Measurements from ENCODE around the gene SMPDL3B.
A peak's percentile ranks its signal among the peaks of the same experiment; 100 is the strongest.

SMPDL3B gene, protein sequence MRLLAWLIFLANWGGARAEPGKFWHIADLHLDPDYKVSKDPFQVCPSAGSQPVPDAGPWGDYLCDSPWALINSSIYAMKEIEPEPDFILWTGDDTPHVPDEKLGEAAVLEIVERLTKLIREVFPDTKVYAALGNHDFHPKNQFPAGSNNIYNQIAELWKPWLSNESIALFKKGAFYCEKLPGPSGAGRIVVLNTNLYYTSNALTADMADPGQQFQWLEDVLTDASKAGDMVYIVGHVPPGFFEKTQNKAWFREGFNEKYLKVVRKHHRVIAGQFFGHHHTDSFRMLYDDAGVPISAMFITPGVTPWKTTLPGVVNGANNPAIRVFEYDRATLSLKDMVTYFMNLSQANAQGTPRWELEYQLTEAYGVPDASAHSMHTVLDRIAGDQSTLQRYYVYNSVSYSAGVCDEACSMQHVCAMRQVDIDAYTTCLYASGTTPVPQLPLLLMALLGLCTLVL

DNA sequence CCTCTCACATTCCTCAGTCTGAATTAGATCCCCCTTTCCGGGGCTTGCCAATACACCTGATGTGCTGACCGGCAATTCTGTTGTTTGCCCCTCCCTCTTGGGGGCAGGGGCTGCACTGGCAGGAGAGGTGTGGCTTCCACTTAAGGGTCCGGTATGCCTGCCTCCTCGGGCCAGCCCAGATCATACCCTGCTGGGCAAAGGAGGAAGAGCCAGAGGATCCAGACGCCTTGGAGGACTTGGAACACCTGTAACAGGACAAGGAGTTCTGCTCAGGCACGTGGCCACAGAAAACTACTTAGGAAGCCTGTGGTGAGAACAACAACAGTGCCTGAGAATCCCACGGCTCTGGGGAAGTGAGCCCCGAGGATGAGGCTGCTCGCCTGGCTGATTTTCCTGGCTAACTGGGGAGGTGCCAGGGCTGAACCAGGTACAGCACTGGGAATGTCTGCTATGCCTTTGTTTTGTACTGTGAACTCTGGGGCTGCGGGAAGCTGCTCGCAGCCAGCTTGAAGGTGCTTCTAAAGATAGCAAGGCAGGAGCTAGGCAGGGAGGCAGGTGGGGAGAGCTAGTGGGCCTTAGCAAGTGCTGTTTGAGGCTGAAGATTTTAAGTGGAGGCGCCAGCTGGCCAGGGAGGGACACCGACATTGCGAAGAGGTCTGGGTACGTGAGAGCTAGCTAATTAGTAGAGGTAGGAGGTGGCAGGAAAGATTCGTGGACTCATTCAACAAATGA is at the start of gene SMPDL3B:
Gene SMPDL3B (plus strand): TSS at position 183 of the 732 bp plus-strand sequence. CDS start 184 bp downstream, at position 367.
- no peak for DNase-seq

DNA sequence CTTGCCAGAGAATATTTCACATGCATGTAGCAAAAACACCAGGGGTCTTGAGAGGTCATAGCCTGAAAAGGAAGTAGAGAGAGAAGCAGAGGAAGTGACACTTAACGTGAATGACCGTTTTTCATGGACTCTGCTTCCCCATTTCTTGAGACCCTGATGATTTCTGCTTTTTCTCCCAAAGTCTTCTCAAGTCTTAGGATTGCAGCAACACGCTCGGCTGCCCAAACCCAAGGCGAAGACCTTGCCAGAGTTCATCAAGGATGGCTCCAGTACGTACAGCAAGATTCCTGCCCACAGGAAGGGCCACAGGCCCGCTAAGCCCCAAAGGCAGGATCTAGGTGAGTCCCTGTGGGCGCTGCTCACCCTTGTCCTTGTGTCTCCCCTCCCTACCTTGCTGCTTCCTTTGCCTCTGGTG is 49.7 kb upstream of the SMPDL3B start:
- DNase-seq = no peak

DNA sequence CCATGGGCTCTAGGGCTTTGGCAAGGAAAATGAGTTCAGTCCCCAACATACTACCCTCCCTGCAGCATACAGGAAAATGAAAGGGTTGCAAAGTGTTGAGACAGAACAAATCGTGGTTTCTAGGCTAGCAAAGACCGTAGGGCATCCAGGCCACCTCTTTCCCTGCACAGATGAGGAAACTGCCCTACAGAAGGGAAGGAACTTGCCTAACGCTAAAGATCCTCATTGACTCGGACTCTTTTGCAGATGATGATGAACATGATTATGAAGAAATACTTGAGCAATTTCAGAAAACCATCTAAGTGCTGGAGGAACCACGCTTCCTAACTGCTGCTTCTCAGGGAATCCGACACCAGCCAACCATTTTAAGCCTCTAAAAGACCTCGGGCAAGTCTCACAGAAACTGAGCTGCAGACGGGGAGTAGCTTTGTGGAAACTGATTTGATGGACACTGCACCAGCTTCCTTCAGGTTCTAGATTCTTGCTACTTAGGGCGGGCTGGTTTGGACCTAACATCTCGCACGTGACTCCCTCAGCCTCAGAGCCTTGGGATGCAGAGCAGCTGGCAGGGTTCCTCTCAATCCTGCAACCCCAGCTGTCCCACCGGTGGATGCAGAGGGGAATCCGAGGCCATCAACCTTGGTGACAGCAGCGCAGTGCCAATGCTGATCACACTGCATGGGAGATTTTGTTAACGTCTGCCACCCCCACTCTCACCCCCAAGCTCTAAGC is 49.0 kb upstream of the SMPDL3B start:
- no peak for DNase-seq

DNA sequence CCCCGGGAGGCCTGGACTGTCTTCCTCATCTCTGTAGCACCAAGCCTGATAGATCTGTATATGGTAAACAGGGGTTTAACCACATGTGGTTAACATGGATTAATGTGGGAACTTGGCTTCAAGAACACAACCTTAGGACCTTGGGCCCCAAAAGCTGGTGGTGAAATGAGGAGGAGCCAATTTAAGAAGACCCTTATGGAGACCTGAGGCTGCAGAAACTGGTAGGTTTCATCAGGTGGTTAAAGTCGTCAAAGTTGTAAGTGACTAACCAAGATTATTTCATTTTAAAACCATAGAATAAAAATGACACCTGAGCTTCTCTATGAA is 48.5 kb upstream of the SMPDL3B start:
- DNase-seq = no peak

DNA sequence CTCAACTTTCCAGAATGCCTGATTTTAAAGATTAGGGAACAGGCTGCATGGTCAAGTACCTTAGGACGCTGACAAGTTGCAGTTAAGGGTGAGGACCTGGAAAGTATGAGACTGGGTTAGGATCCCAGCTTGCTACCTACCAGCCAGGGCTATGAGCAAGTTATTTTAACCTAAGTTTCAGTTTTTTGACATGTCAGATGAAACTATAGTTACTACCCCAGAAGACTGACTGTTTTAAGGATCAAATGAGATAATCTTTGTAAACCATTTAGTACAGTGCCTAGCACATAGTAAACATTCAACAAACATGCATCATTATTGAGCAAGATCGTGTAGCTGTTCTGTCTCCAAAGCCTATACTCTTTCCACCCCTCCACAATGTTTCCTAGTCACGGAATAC is 48.1 kb upstream of the SMPDL3B start:
- no peak for DNase-seq

DNA sequence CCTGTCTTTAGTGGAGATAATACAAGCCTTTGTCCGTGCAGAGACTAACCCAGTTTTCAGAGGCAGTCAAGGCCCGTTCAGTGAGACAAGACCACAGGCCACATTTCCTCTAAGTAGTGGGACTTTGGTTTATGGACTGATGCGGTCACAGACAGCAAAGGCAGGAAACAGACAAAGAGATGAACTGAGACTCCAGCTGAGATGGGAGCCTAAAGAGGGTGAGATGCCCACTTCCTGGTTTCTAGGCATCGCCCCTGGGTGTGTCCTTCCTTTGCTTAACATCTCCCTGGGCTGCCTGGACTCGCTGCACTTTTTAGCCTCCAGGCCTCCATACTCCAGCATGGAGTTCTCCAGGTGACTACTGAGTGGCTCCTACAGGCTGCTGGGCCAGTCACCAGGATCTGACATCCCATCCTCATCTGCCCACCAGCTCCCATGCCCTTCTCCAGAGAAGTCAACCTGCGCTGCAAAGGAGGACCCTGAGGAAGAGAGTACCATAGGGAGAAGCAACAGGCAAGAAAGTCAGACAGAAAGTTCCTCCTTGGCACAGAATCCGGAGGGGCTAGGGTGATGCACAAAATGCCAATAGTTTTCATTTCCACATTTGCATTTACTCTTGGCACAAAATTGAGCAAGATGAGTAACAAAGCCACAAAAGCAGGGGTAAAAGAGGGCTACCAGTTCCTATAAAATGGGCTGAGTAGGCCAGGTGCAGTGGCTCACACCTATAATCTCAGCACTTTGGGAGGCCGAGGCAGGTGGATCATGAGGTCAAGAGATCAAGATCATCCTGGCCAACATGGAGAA is 47.4 kb upstream of the SMPDL3B start:
- peak; percentile 72 for DNase-seq

DNA sequence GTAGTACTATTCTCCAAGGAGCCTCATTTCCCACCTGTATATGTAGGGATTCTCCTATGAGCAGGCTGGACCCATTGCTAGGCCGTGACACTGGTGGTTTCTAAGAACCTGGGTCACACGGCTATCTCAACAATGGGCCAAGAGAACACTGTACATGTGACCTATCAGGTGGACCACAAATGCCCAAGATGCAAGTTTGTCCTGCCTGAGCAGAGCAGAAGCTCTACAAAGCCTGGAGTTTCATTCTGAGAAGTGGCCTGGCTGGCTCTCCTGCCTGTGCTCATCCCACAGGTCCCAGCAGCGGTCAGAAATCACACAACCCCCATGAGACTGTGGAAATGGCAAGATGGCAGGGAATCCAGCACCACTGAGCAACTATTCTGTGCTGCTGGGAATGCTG is 45.3 kb upstream of the SMPDL3B start:
- no peak for DNase-seq

DNA sequence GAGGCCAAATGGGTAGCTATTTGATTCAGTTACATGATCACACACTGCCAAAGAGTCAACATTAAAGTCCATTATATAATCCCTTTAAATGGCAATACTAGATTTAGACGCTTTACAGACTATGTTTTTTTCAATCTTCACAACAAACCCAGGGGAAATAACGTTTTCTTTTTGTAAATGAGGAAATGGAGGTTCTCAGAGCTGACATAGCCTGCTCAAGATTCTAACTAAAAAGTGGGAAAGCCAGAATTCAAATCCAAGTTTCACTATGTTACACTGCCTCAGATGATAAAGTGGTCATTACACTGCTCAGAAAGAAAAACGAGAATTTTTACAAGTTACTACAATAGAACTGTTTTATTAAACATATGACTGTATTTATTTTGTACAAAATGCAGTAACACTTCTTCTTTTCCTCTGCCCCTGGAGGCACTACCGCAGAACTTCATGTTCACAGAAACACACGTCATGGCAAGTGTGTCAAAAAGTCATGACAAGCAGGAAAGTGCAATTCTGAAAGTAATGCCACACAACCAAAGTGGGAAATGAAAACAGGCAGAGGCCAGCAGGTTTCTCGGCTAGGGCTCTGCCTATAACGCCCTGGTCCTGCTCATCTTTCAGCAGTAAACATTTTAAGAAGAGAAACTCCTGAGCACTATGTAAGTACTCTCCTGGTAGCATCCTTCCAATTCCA is 43.5 kb upstream of the SMPDL3B start:
- peak; percentile 71 for DNase-seq

DNA sequence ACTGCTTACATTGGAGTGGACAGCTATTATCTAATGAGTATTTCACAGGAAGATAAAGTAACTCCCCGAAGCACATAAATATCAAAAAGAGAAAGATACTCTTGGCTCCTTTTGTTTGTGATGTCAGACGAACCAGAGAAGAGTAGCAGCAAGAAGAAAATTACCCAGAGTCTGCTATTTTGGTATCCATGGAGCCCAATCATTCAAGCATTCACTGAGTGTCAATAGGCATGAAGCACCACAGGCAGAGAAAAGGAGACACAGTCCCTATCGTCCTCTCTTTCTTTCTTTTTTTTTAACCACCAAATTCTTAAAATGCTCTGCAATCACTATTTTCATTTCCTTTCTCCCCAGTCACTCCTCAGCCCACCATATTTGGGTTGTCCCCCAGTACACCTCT is 40.3 kb upstream of the SMPDL3B start:
- DNase-seq = no peak

DNA sequence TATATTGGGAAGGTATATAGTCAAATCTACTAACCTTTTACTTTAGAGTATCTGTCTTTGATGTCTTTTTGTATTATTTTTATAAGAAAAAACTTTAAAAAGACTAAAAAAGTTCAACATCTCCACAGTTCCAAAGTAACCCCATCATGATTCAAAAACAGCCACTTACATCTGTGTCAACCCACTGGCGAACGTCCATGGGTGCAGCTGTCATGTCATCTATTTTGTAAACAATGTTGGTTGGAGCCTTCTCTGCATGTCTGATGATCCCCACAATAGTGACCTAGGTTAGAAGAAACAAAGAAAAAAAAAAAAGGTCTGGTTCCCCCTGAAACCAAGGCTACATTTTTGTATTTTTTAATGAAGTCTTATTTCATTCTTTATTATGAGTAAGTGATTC is 28.0 kb upstream of the SMPDL3B start:
- DNase-seq = no peak

DNA sequence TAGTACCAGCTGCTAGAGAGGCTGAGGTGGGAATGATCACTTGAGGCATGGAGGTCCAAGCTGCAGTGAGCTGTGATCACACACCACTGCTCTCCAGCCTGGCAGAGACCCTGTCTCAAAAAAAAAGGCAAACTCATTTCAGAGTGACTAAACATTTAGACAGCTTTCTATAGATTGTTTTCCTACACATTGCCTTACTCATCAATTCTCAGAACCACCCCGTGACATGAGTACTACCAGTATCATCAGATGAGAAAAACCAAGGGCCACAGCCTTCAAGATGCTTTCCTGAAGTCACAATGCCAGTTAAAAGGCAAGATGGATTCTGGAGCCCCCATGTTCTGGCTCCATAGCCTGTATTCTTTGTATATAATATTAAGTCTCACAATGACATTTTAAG is 22.4 kb upstream of the SMPDL3B start:
- no peak for DNase-seq

DNA sequence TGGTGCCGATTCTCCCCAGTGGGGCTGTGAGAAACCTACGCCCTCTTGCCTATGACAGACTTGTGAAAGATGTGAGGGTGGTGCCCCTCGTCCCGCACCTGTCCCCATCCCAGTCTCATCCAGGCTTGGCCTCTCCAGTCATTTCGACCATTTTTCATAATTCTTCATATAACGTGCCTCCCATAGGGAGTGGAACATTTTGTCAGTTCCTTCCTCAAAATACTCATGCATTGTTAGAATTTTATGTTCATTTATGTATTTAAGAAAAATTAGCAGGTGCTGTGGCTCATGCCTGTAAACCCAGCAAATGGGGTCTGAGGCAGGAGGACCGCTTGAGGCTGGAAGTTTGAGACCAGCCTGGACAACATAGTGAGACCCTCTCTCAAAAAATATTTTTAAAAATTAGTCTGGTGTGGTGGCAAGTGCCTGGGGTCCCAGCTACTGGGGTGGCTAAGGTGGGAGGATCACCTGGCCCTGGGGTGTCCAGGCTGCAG is 19.7 kb upstream of the SMPDL3B start:
- DNase-seq = no peak

DNA sequence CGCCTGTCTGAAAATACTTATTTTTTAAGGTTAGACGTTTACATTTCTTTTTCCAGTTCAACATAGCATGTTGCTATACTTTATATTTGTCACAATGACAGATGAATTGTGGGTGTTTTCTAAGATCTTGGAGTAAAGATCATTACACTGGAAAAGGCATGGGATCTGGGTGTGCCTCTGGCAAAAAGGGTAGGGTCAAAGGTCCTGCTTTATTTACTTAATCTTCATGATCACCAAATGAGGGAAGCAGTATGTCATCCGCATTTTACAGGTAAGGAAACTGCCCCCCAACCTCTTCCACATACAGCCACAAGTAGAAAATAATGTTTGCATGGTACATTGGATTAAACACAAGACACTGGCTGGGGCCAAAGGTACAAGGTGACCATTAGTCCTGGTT is 12.5 kb upstream of the SMPDL3B start:
- no peak for DNase-seq

DNA sequence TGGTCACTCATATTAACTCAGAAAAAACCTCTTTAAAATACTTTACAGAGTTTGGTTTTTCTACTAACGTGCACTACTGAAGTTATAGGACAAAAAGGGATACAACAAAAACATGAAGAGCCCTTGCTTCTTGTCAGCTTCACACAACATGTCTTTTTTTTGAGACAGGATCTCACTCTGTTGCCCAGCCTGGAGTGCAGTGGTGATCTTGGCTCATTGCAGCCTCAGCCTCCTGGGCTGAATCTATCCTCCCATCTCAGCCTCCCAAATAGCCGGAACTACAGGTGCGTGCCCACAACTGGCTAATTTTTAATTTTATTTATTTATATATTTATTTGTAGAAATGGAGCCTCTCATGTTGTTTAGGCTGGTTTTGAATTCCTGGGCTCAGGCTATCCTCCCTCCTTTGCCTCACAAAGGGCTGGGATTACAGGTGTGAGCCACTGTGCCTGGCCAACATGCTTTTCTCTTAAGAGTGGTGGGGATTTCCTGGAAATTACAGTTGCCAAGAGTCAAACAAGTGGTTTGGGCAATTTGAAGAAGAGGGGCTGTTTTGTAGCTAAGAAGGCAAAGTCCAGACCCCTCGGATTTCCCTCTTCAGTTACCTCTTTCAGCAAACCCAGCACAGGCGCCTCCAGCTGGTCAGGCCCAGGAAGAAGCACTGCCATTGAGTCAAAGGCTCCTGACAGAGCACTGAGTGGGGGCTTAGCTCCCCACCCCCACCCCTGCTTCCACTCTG is 6.4 kb upstream of the SMPDL3B start:
- DNase-seq = peak; percentile 39

DNA sequence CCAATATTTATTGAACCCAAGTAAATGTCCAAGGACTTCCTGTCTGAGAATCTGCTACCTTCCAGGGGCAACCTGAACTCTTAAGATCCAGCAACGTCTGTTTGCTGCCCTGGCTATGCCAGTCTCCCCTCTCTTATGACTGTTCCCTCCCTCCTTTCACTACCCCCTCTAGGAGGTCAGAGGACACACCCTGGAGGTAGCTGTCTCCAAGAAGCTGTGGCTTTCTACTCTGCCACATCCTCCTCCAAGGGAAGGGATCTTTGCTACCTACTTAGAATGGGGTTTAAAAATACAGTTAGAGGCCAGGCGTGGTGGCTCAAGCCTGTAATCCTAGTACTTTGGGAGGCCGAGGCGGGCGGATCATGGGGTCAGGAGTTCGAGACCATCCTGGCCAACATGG is 3.6 kb upstream of the SMPDL3B start:
- DNase-seq = no peak

DNA sequence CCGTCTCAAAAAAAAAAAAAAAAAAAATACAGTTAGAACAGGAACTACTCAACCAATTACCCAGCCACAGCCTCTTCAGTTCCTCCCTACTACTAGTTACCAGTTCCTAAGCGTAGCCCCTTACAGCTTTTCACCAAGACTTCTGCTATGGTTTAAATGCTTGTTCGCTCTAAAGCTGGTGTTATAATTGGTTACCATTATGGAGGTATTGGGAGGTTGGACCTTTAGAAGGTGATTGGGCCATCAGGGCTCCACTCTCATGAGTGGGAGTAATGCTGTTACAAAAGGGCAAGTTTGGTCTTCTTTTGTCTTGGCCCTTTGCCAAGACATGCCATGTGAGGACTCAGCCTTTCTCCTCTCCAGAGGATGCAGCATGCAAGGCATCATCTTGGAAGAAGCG is 3.0 kb upstream of the SMPDL3B start:
- DNase-seq = no peak

DNA sequence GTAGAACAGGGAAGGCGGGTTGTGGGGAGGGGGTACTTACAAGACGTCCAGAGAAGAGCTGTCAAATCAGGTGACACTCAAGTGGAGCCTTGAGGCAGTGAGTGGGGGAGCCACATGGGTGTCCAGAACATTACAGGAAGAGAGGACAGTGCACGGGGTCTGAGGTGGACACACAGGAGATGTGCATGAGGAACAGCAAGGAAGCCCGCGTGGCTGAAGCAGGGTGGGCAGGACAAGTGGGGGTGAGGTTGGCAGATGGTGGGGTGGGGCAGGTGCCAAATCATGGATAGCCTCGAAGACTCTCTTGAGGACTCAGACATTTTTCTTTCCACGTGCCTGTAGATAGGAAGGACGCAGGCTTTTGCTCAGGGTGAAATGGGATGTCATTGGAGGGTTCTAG is 921 bp downstream of the SMPDL3B start:
- no peak for DNase-seq

DNA sequence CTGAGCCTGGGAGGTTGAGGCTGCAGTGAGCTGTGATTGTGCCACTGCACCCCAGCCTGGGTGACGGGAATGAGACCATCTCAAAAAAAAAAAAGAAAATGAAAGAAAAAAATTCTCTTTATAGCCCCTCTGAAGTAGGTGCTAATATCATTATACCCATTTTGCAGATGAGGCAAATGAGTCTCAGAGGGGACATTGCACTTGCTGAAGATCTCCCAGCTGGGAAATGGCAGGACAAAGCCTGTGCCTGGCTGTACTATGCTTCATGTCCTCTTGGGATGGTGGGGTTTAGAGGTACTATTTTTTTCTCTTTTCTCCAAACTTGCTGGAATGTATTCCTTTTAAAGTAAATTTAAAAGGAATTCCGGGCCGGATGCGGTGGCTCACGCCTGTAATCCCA is 1.6 kb downstream of the SMPDL3B start:
- no peak for DNase-seq

DNA sequence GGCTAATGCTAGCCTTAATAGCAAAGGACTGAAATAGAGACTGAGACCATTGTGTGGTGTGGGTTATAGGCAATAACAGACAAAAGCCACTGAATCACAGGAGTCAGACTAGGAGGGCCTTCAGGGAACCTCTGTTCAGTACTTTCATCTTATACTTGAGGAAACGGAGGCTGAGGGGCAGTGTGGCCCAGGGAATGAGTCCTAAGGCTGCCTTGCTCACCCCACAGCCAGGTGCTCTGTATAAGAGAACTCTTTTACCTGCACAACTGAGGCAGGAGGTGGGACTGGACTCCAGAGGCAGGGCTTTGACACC is 2.7 kb downstream of the SMPDL3B start:
- DNase-seq = no peak

DNA sequence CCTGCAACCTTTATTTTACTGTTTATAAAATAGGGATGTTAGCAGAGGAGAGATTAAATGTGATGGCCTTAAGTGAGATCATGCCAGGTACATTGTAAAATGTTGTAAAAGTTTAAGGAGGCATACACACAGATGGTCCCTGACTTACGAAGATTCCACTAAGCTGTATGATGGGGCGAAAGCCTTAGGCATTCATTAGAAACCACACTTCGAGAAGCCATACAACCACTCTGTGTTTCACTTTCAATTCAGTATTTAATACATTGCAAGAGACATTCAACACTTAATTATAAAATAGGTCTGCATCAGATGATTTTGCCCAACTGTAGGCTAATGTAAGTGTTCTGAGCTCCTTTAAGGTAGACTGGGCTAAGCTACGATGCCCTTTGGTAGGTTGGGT is 3.7 kb downstream of the SMPDL3B start:
- no peak for DNase-seq

DNA sequence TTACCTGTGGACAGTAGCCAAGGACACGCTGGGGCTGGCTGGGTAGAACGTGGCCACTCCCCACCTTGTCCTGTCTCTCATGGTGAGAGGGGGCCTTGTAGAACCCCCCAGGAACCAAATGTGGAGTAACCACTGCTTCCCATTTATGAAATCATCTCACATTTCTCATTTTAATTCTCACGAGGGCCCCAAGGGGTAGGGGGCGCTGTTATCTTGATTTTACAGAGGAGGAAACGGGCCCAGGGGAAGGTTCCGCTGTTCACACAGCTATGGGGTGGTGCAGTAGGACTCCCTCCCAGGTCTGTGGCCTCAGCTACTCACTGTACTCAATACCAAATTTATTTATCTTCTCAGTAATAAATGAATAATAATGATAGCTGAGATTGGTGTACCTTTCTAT is 5.5 kb downstream of the SMPDL3B start:
- peak; percentile 88 for DNase-seq

Measured in activated effector memory CD4-positive, alpha-beta T cell treated with anti-CD3 and anti-CD28 coated beads, Interleukin-2, amount 50 U/mL, for 16 hours (primary cell).